Stimulated activated CD4-positive, alpha-beta T cell treated with anti-CD3 and anti-CD28 coated beads, Interleukin-15, amount 100 ng/mL, for 1 hour (primary cell): Measurements from ENCODE around the gene RYR1.
"Not testable (repeated sequence)": the region's sequence is repeated elsewhere in the genome, so short reads cannot be mapped to it uniquely, and the experiment has no call there.

Source experiments
- DNase-seq, 2 donors: peaks; one replicate each; pipeline ENCODE4 v3.0.0-alpha.2; 2020; ENCODE audit warnings: low read depth in 1 of 2, low spot score in 1 of 2

Gene RYR1

GRCh38 chr19:38488096-38488495, 54.6 kb downstream of the RYR1 start:
- DNase-seq = no peak

- no peak for DNase-seq
These were observed 55.4 kb downstream of the RYR1 start for GRCh38 chr19:38488776-38489481.

- no peak for DNase-seq
These were observed 57.4 kb downstream of the RYR1 start for GRCh38 chr19:38490861-38491260.

GRCh38 chr19:38492181-38492813, 58.8 kb downstream of the RYR1 start:
- no peak for DNase-seq

- DNase-seq = no peak
These were observed 60.9 kb downstream of the RYR1 start for GRCh38 chr19:38494379-38494778.

GRCh38 chr19:38495375-38495774, 61.9 kb downstream of the RYR1 start:
- not testable (repeated sequence) for DNase-seq

GRCh38 chr19:38496116-38496515, 62.6 kb downstream of the RYR1 start:
- DNase-seq = no peak

- no peak for DNase-seq
These were observed 63.4 kb downstream of the RYR1 start for GRCh38 chr19:38496603-38497487.

GRCh38 chr19:38497907-38498306, 64.4 kb downstream of the RYR1 start:
- no peak for DNase-seq

- no peak for DNase-seq
These were observed 66.0 kb downstream of the RYR1 start for GRCh38 chr19:38499532-38499931.

GRCh38 chr19:38500450-38500849, 67.0 kb downstream of the RYR1 start:
- no peak for DNase-seq

- no peak for DNase-seq
These were observed 69.1 kb downstream of the RYR1 start for GRCh38 chr19:38502410-38503076.

GRCh38 chr19:38503077-38503410, 69.6 kb downstream of the RYR1 start:
- DNase-seq = no peak

- DNase-seq = no peak
These were observed 72.5 kb downstream of the RYR1 start for GRCh38 chr19:38505958-38506357.

GRCh38 chr19:38506375-38506722, 72.9 kb downstream of the RYR1 start:
- DNase-seq = no peak

- DNase-seq = peak; percentile 74 to 86
These were observed 73.4 kb downstream of the RYR1 start for GRCh38 chr19:38506723-38507550.

GRCh38 chr19:38507551-38508127, 74.1 kb downstream of the RYR1 start:
- DNase-seq = no peak

GRCh38 chr19:38508507-38508906, 75.0 kb downstream of the RYR1 start:
- DNase-seq = no peak

GRCh38 chr19:38509027-38509426, 75.5 kb downstream of the RYR1 start:
- no peak for DNase-seq

- no peak for DNase-seq
These were observed 77.7 kb downstream of the RYR1 start for GRCh38 chr19:38511074-38511708.
